SIG-M5 (cell line): ENCODE data around the gene TSPYL4.
A peak's percentile ranks its signal among the peaks of the same experiment; 100 is the strongest.

Experiments
- DNase-seq: peaks from one replicate; lab custom pipeline; 2025; lab: John Stamatoyannopoulos, UW

The TSPYL4 gene

DNA sequence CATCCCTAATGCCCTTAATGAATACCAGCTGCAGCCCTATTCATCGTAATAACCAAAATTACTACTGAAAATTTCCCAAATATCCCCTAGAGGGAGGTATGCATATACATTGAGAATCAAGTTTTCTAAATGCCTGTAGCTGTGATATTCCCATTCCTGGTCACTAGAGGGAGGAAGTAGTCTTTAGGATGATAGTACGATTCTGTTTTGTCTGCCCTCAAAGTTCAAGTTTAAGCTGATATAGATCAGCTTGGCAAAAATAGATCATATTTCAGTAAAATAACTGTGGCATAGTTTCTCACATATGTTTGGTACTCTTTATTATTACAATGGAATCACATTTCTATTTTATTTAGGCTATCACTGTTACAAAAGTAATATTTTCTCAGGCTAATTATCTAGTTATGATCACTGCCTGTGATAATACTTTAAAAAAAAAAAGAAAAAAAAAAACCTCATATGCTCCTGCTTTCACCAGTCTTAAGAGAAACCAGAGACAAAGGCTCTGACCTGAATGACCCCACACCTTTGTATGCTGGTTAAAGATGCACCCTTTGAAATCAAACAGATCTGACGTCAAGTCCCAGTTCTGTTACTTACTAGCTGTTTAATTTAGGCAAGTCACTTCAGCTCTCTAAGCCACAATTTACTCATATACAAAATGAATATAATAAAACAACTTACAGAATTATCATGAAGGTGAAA is 14.9 kb upstream of the TSPYL4 start:
- DNase-seq: peak; percentile 33

DNA sequence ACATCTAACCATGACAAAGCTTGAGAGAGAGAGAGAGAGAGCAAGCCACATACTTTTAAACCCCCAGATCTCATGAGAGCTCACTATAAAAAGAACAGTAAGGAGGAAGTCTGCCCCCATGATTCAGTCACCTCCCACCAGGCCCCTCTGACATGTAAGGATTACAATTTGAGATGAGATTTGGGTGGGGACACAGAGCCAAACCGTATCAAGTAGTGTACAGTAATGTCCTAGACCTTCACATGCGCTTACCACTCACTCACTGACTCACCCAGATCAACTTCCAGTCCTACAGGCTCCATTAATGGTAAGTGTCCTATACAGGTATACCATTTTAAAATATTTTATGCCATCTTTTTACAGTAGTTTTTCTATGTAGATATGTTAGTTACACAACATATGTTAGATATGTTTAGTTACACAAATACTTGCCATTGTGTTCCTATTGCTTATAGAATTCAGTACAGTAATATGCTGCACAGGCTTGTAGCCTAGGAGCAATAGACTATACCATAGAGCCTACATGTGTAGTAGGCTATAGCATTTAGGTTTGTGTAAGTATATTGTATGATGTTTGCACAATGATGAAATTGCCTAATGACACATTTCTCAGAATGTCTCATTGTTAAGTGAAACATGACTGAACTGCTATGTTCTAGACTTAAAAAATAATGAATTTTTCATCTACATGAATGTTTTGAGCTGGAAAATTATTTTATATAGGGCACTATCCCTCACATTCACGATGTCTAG is 14.1 kb upstream of the TSPYL4 start:
- no peak for DNase-seq

DNA sequence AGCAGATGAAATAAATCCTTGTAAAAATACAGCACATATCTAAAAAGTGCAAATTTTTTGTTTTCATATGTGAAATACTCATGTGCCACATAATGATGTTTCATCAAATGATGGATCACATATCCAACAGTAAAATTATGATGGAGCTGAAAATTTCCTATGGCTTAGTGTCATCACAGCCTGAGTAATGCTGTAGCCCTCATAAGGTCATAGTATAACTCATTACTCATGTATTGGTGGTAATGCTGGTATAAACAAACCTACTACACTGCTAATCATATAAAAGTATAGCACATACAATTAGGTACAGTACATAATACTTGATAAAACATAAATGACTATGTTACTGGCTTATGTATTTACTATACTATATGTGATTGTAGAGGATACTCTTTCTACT is 12.9 kb upstream of the TSPYL4 start:
- no peak for DNase-seq

DNA sequence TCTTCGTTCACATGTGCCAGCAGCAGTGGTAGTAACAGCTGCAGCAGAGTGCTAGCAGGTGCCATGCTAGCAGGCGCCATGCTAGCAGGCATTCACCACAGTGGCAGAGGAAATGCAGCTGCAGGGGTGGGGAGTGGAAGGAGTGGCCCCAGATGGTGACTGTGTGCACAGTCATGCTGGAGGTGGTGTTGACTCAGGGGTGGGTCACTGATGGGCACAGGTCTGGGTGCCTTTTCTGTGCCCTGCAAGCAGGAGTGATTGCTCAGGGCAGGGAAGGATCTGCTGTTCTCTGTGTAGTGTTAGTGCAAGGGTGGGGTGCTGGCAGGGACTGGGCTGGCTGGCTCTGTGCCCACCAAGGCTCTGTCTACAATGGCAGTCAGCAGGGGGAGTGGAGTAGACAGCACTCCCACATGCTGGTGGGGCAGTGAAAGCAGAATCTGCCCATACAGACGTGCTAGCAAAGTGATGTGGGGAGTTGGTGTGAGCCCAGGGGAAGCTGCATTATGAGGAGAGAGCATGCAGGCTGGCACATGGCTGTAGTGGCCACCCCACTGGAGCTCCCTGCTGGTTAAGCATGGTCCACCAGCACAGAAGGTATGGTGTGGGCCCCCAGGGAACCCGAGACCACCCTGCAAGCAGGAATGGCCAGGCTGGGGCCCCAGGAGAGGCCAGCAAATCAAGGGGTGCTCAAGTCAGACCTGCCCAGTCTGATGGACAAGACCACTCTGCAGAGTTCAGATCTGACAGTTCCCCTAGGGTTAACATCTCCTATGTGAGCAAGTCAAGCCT is 11.4 kb upstream of the TSPYL4 start:
- no peak for DNase-seq

DNA sequence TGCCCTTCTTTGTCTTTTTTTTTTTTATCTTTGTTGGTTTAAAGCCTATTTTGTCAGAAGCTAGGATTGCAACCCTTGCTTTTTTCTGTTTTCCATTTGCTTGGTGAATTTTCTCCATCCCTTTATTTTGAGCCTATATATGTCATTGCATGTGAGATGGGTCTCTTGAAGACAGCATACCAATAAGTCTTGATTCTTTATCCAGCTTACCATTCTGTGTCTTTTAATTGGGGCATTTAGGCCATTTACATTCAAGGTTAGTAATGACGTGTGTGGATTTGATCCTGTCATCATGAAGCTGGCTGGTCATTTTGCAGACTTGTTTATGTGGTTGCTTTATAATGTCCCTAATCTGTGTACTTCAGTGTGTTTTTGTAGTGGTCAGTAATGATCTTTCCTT is 9.5 kb upstream of the TSPYL4 start:
- no peak for DNase-seq

DNA sequence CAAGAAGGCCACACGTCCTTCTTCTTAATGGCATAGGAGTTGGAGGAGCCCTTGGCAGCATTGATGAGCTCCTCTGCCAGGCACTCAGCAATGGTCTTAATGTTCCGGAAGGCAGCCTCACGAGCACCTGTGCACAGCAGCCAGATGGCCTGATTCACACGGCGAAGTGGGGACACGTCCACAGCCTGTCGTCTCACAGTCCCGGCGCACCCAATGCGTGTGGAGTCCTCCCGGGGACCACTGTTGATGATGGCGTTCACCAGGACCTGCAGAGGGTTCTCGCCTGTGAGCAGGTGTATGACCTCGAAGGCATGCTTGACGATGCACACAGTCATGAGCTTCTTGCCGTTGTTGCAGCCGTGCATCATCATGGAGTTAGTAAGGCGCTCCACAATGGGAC is 4.6 kb upstream of the TSPYL4 start:
- no peak for DNase-seq

DNA sequence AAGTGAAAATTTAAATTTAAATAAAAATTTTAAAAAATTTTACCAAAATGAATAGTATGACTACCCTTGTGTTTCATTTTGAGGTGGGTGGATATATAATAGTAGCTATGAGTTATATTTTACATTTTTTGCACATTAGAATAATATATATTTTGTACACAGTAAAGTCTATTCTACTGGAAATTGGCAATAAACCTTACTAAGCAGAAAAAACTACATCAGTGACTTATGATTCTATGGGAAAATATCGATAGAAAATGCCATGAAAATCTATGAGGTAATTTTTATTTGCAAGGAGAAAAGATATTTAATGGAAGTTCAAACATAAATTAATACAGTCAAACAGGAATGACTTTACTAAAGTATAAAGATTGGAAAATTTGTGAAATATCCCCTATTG is 2.8 kb upstream of the TSPYL4 start:
- no peak for DNase-seq

DNA sequence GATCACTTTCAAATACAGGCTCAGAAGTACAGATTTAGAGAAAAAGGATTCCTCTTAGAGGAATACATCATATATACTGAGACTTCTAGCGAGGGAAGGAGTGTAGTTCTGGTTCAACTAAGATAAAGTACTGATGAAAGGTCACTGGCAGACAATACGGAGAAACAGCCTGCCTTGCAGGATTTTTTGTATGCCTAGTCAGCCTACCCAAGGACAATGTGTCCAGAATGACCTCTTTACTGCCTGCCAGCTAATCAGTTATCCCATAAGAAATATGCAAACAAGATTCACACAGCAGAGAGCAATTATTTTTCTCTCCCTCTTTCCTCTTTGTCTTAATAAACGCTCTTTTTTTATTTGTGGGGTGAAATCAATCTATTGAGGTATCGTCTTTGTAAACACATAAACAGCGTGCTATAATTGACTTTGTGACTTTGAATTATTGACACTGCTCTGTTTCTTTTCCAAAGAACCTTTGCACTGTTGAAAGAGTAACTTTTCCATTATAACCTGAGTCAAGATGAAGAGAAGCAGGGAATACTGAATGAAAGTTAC is 1.4 kb upstream of the TSPYL4 start:
- no peak for DNase-seq

DNA sequence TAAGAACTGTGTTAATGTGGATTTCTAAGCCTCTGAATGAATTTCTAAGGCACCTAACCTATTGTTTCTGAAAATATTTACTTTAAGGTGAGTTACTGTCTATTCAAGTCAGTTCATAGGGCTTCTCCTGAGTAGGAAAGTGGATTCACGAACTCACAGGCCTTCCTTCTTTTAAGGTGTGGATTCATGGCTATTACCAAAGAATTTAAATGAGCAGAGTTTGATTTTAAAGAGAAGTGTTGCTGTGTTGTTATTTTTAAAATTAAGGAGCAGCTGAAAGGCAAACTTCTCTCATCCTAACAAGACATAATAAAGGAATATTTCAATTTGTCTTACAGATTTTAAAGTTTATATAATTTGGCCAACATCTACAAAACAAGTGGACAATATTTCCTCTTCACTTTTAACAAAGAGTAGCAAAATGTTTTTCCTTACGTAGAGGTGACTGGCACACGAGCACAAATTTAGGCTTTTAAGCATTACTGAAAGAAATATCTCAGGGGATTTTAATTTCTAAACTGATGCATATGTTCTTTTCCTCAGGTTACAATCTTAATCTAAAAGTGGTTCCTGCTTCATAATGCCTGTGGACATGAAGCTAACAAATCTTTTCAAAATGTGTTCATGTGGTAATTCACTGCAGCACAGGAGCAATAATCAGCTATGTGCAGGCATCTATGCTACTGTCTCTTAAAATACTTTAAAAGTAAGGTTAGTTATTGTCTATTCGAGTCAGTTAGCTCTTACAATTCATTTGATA is 602 bp upstream of the TSPYL4 start:
- DNase-seq: no peak

DNA sequence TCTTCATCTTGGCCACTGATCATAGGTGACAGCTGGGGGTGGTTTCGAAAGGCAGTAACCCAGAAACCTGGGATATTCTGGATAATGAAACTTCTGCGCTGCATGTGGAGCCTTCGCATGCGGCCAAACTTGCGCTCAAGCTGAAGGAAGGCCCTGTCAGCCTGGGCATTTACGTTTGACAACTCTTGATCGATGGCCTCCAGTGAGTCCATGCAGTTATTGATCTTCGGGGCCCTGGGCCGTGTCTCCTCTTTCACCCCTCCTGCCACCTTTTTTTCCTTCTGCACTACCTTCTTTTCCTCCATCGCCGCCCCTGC is 729 bp downstream of the TSPYL4 start:
- DNase-seq: no peak

DNA sequence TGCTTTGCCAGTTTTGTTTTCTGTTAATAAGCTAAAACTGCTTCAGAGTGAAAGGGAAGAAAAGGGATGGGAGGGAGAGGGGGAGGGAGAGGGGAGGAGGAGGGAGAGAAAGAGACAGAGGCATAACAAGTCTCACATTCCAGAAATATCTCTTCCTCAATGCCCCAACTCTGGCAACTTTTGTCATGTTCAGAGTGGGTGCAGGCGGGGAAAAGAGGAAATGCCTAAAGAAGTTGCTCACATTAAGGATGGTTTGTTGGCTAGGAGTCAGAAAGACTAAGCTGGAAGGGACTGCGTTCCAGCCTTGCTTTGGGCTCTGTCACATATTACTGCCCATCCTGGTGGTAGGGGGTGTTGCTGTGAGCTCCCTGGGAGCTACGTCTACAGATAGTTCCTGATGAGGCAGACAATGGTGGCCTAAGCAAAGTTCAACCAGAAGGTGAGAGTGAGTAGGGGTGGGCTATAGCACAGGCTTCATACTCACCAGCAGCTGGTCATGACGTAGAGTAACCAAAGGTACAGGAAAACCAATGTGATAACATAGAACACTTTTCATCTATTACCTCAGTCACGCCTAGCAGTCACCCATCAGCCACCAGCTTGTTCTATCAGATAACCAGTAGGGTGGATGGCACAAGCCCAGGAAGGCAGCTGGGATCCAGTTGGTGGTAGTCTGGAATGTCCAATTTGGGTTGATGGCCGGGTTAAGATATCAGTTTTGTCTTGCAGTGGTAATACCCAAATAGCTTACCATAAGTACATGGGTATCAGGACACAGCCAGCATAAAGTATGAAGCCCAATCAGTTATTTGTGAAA is 2.1 kb downstream of the TSPYL4 start:
- DNase-seq: no peak

DNA sequence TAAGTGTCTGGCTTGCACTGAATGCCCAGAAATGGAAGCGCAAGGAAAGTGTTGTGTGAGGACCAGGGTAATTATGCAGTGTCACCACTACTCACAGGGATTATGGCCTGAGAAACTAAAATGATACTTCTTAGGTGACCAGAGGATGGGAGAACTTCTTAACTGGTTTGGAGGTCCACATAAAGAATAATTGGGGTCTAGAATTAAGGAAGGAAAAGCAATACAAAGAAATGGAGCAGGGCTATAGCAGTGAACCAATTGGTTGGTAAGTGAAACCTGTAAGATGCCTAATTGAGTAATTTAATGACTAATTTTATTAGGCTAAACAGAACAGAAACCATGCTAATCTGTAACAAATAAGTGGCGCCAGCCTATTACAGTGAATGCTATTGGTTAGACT is 5.3 kb downstream of the TSPYL4 start:
- DNase-seq: no peak

DNA sequence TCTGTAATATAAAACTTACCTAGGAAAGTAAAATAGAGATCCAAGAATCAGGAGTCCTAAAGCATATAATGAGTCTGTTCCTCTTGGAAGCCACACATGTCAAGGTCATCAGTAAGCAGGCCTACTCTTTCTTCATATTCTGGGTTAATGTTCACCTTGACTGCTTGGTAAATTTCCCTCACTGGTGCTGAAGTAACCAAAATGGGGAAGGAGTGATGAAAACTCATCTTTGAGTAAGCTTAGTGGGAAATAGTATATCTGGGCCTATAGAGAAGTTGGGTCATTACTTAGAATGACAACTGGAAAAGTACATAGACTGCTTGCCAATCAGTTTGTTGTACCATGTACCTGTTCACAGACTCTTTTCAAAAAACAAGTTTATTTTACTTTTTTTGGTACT is 6.6 kb downstream of the TSPYL4 start:
- no peak for DNase-seq

DNA sequence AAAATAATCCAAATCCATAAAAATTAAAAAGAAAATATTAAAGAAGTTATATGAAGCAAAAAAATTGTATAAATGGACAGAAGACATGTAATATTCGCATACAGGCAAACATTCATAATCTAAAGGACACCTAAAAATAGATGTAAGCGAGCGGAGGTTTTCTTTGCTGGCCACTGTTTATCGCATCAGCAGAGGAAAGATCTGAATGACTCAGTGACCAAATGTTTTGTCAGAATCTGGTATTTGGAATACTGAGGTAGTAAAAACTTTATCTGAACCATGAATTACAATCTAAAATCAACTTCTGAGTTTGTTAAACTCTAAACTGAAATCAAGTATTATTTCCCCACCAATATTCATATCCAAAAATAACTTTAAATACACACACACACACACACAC is 7.8 kb downstream of the TSPYL4 start:
- DNase-seq: no peak

DNA sequence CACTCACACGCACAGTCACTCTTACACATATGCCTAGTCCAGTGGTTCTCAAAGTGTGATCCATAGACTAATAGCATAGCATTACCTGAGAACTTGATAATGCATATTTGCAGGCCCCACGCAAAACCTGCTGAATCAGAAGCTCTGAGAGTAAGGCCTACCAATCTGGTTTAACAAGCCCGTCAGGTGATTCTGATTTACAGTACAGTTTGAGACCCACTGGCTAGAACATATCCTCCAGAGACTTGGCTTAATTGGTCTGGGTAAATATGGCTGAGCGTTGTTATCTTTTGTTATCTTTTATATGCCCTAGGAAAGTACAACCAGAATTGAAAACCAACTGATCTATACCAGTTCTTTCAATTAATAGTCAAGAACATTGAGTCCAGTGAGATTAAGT is 9.6 kb downstream of the TSPYL4 start:
- DNase-seq: no peak

DNA sequence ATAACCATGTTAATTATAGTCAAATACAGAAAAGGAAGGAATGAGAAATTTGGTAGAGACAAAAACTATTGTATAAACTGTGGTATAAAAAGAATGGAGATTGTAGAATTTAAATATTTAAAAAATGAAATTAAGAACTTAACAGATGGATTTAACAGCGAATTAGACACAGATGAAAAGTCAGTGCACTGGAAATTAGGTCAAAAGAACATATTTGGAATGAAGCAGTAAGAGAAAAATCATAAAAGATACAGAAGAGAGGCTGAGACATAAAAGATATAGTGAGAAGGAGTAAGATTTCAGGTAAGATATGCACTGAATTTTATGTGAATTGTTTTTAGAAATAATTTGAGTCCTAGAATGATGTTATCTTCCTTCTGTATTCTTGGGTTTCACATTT is 14.0 kb downstream of the TSPYL4 start:
- DNase-seq: no peak

DNA sequence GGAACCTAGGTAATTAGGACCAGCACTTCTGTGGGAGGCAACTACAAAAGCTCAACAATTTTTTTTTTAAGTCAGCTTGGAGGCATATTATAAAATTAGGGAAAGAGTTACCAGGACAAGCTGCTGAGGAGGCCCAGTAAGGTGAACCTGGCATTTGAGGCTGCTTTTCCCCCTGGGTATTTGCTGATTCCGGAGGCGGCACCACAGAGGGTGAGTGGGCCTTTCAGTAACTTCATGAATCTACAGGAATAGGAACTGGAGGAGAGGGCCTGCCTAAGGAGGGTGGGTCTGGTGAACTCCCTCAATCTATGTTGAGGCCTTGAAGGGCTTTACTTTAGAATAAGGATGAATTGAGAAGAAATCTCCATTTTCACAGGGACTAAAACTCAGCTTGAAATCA is 14.6 kb downstream of the TSPYL4 start:
- no peak for DNase-seq

DNA sequence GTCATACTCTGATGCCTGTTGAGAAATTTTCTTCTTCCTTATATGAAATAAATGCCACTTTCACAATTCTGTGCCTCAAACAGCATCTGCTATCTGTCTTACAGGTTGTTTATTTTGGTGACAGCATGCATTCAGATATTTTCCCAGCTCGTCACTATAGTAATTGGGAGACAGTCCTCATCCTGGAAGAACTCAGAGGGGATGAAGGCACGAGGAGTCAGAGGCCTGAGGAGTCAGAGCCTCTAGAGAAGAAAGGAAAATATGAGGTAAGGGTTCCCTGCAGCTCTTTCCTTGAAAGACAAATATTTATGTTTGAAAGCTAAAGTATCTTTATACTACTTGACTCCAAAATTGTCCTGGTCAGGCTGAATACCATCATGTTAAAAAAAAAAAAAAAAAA is 15.8 kb downstream of the TSPYL4 start:
- DNase-seq: no peak

DNA sequence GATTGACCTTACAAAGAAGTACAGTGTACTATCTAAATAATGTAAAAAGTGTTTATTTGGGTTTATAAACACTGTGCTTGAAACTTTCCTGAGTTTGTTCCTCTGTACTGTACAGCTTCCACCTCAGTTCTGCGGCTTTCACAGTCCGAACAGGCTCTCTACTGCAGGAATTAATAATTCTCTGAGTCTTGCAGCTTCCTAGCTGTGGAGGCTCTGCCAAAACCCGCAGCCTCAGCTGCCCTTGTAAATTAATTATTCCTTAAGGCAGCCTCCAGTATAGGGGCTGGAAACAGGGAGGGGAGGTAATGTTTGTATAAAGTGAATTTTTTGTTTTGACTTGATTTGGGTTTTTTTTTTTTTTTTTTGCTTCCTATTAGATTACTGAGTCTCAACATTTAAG is 19.2 kb downstream of the TSPYL4 start:
- no peak for DNase-seq

DNA sequence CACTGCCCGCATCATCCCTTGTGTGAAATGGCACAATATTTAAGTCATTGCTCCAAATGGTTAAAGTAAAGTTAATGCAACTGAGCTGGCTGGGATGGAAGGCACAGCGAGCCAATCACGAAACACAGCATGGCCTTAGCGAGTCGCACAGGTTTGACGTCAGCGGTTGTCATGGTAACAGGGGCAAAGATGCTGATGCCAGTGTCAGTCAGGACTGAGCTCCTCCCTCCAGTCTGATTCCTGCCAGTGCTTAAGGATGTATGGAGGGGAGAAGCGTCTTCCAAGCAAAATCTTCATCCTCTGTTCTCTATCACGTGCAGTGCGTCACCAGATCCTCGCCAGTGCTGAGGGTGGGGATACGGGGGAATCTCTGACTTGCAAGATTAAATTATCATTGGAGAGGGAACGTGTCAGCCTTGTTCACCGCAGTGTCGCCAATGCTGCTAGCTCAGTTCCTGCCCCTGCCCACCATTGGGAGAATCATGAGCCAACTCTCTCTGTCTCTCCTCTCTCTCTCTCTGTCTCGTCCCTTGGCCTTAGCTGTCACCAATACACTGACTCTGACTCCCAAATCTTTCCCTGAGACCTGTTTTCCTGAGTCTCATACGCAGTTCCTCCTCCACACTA is 24.5 kb downstream of the TSPYL4 start:
- DNase-seq: no peak

DNA sequence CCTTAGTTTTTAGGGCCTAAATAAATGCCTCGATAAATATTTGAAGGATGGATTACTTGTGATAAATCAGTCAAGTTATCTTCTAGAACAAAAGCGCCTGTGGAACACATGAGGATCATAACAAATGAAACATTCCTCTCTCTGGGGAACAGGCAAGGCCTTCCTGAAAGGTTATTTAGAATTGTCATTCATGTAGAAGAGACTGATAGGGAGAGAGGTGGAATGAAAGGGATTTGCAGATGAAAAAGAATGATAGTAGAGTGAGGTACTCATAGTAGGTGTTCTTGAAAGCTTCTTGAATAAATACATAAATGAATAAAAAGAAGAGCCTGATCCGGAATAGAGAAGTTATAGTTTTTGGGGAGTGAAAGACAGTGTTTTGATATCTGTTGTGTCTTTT is 30.5 kb downstream of the TSPYL4 start:
- DNase-seq: no peak
